ENCODE data around the gene ERLEC1.
A peak's percentile ranks its signal among the peaks of the same experiment; 100 is the strongest.
"Not testable (repeated sequence)": the region's sequence is repeated elsewhere in the genome, so short reads cannot be mapped to it uniquely, and the experiment has no call there.

Gene ERLEC1

GRCh38 chr2:53786705-53787613, at the start of gene ERLEC1, which contains the start of gene ASB3:
Gene ERLEC1, plus strand, starts transcription at chr2:53787044. Its CDS starts 167 bp downstream, at chr2:53787211.
Gene ASB3, minus strand, starts transcription at chr2:53786953. Its CDS starts 21,381 bp downstream, at chr2:53765572.
- Mint-ChIP-seq H3K9me3 (no peaks in the 10 kb centered on the region), H3K4me1 (ENCODE audit: low read depth) (peaks cover 58% of the 10 kb centered on the region), H3K27ac (peak within 1 kb of the TSS; percentile 97), H3K36me3 (ENCODE audit: low read depth) (peaks cover 20% of the 10 kb centered on the region), H3K27me3 (no peaks in the 10 kb centered on the region), H3K4me3 (peak within 1 kb of the TSS; percentile 97)

DNA sequence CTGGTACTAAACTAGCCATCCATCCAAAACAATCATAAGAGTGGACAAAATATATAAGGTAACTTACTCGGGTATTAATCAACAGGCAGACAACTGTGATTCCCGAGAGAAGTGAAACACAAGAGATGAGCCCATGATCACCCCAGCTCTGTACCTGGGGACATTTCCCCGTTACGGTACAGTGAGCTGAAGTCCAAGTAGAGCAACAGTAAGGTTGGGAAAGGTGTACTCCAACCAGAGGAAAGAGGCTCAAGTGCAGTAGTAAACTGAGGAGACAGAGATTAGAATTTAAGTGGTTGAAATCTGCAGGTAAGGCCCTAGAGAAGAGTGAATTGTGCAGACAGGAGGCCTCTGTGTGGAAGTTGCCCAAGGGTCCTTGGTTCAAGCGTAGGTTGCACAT, 49.8 kb upstream of the ERLEC1 start:
- H3K27me3 Mint-ChIP-seq, result no peaks in the 10 kb centered on the region
- H3K4me1 Mint-ChIP-seq (ENCODE audit: low read depth), result peaks cover 5% of the 10 kb centered on the region
- H3K4me3 Mint-ChIP-seq, result no peak overlapping the region
- H3K9me3 Mint-ChIP-seq, result no peaks in the 10 kb centered on the region
- no peak overlapping the region for H3K27ac Mint-ChIP-seq
- H3K36me3 Mint-ChIP-seq (ENCODE audit: low read depth), result peaks cover 28% of the 10 kb centered on the region

DNA sequence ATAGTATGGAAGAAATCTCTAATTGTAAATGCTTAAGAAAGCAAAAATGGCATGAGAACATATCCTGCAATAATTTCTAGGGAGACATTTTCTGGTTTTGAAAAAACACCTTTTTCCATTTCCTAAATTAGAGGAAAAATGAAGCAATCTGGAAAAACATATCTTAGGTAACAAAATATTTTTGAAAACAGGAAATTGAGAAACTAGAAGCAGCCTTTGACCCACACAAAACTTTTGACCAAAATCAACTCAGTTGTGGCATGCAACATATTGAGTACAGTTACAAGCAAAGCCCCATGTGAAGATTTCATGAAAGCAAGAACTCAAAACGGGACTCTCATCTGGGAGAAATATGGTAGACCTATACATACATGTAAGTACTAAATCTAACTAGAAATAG, 47.8 kb upstream of the ERLEC1 start:
- no peak overlapping the region for H3K27ac Mint-ChIP-seq
- no peaks in the 10 kb centered on the region for H3K27me3 Mint-ChIP-seq
- no peaks in the 10 kb centered on the region for H3K9me3 Mint-ChIP-seq
- peaks cover 29% of the 10 kb centered on the region for H3K36me3 Mint-ChIP-seq (ENCODE audit: low read depth)
- H3K4me3 Mint-ChIP-seq, result no peak overlapping the region
- peaks cover 12% of the 10 kb centered on the region for H3K4me1 Mint-ChIP-seq (ENCODE audit: low read depth)

DNA sequence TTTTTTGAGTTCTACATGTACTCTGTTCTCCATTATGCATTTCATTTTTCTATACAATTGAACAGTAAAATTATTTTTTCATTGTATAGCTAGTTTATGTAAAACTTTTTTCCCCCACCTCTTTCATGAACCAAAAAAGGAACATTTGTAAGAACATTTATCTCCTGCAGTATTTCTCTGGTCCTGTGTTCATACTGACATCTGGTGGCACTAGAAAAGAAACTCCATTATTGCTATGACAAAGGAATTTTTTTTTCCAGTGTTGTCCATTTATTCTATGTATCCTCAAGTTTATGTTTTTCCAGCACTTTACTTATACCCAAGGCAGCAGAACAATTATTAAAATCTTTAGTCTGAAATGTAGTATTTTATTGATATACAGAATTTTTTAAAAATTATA, 46.7 kb upstream of the ERLEC1 start:
- H3K9me3 Mint-ChIP-seq, result no peaks in the 10 kb centered on the region
- H3K27ac Mint-ChIP-seq, result no peak overlapping the region
- no peak overlapping the region for H3K4me3 Mint-ChIP-seq
- no peaks in the 10 kb centered on the region for H3K27me3 Mint-ChIP-seq
- H3K4me1 Mint-ChIP-seq (ENCODE audit: low read depth), result peaks cover 12% of the 10 kb centered on the region
- H3K36me3 Mint-ChIP-seq (ENCODE audit: low read depth), result peaks cover 22% of the 10 kb centered on the region

- no peaks in the 10 kb centered on the region for H3K9me3 Mint-ChIP-seq
- H3K4me3 Mint-ChIP-seq, result no peak overlapping the region
- H3K27me3 Mint-ChIP-seq, result no peaks in the 10 kb centered on the region
- H3K4me1 Mint-ChIP-seq (ENCODE audit: low read depth), result peaks cover 12% of the 10 kb centered on the region
- H3K36me3 Mint-ChIP-seq (ENCODE audit: low read depth), result peaks cover 42% of the 10 kb centered on the region
- H3K27ac Mint-ChIP-seq, result no peak overlapping the region
Measured at GRCh38 chr2:53744395-53745065, 42.3 kb upstream of the ERLEC1 start.

- H3K36me3 Mint-ChIP-seq (ENCODE audit: low read depth), result peaks cover 55% of the 10 kb centered on the region
Measured at GRCh38 chr2:53750041-53750768, 36.6 kb upstream of the ERLEC1 start.

DNA sequence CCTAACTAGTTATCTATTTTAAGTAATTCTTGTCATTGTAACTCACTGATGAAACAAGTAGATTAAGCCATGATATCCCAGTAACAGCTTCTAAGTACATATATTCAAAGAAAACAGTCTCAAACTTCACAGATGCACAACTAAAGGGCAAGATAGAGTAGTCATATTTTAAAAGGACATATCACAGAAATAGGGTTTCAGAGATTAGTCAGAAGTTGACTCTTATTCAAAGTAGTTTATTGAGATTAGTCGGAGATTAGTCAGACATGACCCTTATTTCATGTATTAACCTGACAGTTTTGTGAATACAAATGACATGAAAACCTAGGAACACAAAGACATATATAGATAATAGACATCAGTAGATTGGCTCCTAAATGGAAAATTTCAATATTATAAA, 35.1 kb upstream of the ERLEC1 start:
- H3K9me3 Mint-ChIP-seq, result no peaks in the 10 kb centered on the region
- peak overlapping the region; percentile 69 for H3K27ac Mint-ChIP-seq
- peaks cover 55% of the 10 kb centered on the region for H3K36me3 Mint-ChIP-seq (ENCODE audit: low read depth)
- H3K27me3 Mint-ChIP-seq, result no peaks in the 10 kb centered on the region
- peaks cover 34% of the 10 kb centered on the region for H3K4me1 Mint-ChIP-seq (ENCODE audit: low read depth)
- peak overlapping the region; percentile 24 for H3K4me3 Mint-ChIP-seq

More at GRCh38 chr2:53750041-53750768, 36.6 kb upstream of the ERLEC1 start:
- no peaks in the 10 kb centered on the region for H3K9me3 Mint-ChIP-seq
- H3K4me3 Mint-ChIP-seq, result no peak overlapping the region
- H3K27me3 Mint-ChIP-seq, result no peaks in the 10 kb centered on the region
- H3K27ac Mint-ChIP-seq, result no peak overlapping the region
- H3K4me1 Mint-ChIP-seq (ENCODE audit: low read depth), result peaks cover 34% of the 10 kb centered on the region

GRCh38 chr2:53752385-53752784, 34.5 kb upstream of the ERLEC1 start:
- H3K36me3 Mint-ChIP-seq (ENCODE audit: low read depth), result peaks cover 60% of the 10 kb centered on the region
- no peaks in the 10 kb centered on the region for H3K9me3 Mint-ChIP-seq
- peaks cover 34% of the 10 kb centered on the region for H3K4me1 Mint-ChIP-seq (ENCODE audit: low read depth)
- no peak overlapping the region for H3K4me3 Mint-ChIP-seq
- H3K27me3 Mint-ChIP-seq, result no peaks in the 10 kb centered on the region
- H3K27ac Mint-ChIP-seq, result peak overlapping the region; percentile 56

- H3K27ac Mint-ChIP-seq, result peak overlapping the region; percentile 65
Measured at GRCh38 chr2:53753041-53753440, 33.8 kb upstream of the ERLEC1 start.

GRCh38 chr2:53755121-53755520, 31.7 kb upstream of the ERLEC1 start:
- no peaks in the 10 kb centered on the region for H3K9me3 Mint-ChIP-seq
- no peak overlapping the region for H3K4me3 Mint-ChIP-seq
- no peak overlapping the region for H3K27ac Mint-ChIP-seq
- no peaks in the 10 kb centered on the region for H3K27me3 Mint-ChIP-seq
- H3K4me1 Mint-ChIP-seq (ENCODE audit: low read depth), result peaks cover 32% of the 10 kb centered on the region
- H3K36me3 Mint-ChIP-seq (ENCODE audit: low read depth), result peaks cover 49% of the 10 kb centered on the region

More at GRCh38 chr2:53753041-53753440, 33.8 kb upstream of the ERLEC1 start:
- peaks cover 34% of the 10 kb centered on the region for H3K4me1 Mint-ChIP-seq (ENCODE audit: low read depth)
- no peaks in the 10 kb centered on the region for H3K27me3 Mint-ChIP-seq
- H3K36me3 Mint-ChIP-seq (ENCODE audit: low read depth), result peaks cover 60% of the 10 kb centered on the region
- no peaks in the 10 kb centered on the region for H3K9me3 Mint-ChIP-seq
- no peak overlapping the region for H3K4me3 Mint-ChIP-seq

DNA sequence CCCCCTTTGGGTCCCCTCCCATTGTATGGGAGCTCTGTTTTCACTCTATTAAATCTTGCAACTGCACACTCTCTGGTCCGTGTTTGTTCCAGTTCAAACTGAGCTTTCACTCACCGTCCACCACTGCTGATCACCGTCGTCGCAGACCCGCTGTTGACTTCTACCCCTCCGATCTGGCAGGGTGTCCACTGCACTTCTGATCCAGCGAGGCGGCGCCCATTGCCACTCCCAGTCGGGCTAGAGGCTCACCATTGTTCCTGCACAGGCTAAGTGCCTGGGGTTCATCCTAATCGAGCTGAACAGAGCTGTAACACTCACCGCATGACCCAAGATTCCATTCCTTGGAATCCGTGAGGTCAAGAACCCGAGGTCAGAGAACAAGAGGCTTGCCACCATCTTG, 30.2 kb upstream of the ERLEC1 start:
- Mint-ChIP-seq H3K27me3 (no peaks in the 10 kb centered on the region), H3K4me1 (ENCODE audit: low read depth) (peaks cover 17% of the 10 kb centered on the region), H3K9me3 (no peaks in the 10 kb centered on the region), H3K4me3 (no peak overlapping the region), H3K27ac (no peak overlapping the region), H3K36me3 (ENCODE audit: low read depth) (peaks cover 47% of the 10 kb centered on the region)

GRCh38 chr2:53757206-53757605, 29.6 kb upstream of the ERLEC1 start:
- H3K4me3 Mint-ChIP-seq, H3K27me3 Mint-ChIP-seq, H3K27ac Mint-ChIP-seq, H3K9me3 Mint-ChIP-seq: not testable (repeated sequence)
- Mint-ChIP-seq H3K36me3 (ENCODE audit: low read depth) (peaks cover 47% of the 10 kb centered on the region), H3K4me1 (ENCODE audit: low read depth) (peaks cover 11% of the 10 kb centered on the region)

DNA sequence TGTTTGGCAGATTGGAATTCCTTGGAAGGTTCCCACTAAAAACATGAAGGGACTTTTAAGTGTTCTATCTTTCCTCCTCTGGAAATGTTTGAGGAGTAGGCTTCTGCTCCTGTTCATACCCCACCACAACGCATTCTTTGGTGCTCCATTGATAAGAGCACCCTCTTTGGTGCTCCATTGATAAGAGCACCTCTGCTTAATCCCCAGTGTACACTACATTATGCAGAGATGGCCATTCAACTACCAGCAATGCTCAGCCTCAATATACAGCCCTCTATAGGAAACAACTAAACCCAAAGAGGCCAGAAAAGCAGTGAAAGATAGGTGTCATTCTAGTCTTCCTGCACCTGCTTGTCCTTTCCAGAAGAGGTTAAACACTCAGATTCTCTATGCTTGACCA, 21.1 kb upstream of the ERLEC1 start:
- H3K27ac Mint-ChIP-seq, result peak overlapping the region; percentile 42
- peaks cover 37% of the 10 kb centered on the region for H3K4me1 Mint-ChIP-seq (ENCODE audit: low read depth)
- no peaks in the 10 kb centered on the region for H3K9me3 Mint-ChIP-seq
- peaks cover 40% of the 10 kb centered on the region for H3K36me3 Mint-ChIP-seq (ENCODE audit: low read depth)
- no peak overlapping the region for H3K4me3 Mint-ChIP-seq
- no peaks in the 10 kb centered on the region for H3K27me3 Mint-ChIP-seq

DNA sequence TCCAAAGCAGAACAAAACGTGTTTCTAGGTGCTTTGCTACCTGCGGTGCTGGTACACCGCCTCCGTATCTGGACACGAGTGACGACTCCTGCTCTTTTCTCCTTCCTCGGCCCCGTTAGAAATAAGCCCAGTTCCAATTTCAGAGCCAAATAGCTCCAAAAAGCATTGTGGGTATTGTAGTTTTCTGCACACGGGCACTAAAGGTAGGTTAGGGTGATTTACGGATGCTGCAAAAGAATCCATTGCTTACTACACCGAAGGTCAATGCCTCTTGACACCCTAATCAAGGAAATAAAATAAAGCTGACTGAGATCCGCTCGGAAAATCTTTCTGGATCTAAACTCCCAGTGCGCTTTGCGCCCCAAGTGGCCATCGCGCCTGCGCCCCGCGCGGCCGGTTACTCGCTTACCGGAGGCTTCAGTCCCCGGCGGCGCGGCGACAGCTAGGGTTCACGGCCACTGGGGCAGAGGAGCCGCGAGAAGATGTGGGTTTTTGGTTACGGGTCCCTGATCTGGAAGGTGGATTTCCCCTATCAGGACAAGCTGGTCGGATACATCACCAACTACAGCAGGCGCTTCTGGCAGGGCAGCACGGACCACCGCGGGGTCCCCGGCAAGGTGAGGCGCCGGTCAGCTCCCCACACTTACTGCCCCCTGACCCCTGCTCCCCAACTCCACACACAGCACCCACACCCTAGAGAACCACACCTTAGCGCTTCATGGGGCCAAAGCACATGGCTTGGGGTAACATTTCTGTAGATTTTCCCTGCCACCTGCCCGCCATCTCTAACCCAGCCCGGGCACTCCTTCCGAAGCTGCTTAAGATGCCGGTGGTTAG, 19.2 kb upstream of the ERLEC1 start, which contains the start of gene CHAC2:
CHAC2 (plus strand) TSS at position 400 of the 837 bp plus-strand sequence; CDS start at position 483, 83 bp downstream.
- H3K36me3 Mint-ChIP-seq (ENCODE audit: low read depth), result peaks cover 48% of the 10 kb centered on the region
- H3K27ac Mint-ChIP-seq, result peak within 1 kb of the TSS; percentile 92
- no peaks in the 10 kb centered on the region for H3K27me3 Mint-ChIP-seq
- H3K4me1 Mint-ChIP-seq (ENCODE audit: low read depth), result peaks cover 43% of the 10 kb centered on the region
- H3K9me3 Mint-ChIP-seq, result no peaks in the 10 kb centered on the region
- peak within 1 kb of the TSS; percentile 94 for H3K4me3 Mint-ChIP-seq

Measured in stimulated activated naive CD8-positive, alpha-beta T cell treated with anti-CD3 and anti-CD28 coated beads, Interleukin-15, Interleukin-2, amounts not matched to agents 100 ng/mL and 50 ng/mL, for 24 hours (primary cell).